SHP77 treated with DMSO at 0.1 percent for 48 hours (cell line): ENCODE data around the gene CDC14A.

ENCODE experiments used
- DNase-seq: peaks from one replicate; lab custom pipeline; 2025; lab: John Stamatoyannopoulos, UW

The CDC14A gene

GRCh38 chr1:100494393-100495084 is 142.2 kb downstream of the CDC14A start:
- DNase-seq: no peak

GRCh38 chr1:100496896-100497295 is 144.6 kb downstream of the CDC14A start:
- DNase-seq: no peak

DNA sequence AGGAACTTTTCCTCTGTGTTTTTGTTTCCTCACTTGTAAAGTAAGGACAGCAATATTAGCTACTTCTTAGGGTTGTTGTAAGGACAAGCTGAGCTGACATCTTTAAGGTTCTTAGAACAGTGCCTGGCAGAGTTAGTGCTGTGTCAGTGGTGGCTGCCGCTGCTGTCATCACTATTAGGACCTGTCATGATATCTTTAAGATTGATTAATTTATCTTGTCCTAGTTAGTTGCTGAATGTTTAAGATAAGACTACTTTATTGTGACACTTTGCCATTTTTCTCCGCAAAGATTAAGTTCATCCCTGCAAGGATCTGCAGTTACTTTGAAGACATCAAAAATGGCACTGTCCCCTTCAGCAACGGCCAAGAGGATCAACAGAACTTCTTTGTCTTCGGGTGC is 145.5 kb downstream of the CDC14A start:
- DNase-seq: no peak

DNA sequence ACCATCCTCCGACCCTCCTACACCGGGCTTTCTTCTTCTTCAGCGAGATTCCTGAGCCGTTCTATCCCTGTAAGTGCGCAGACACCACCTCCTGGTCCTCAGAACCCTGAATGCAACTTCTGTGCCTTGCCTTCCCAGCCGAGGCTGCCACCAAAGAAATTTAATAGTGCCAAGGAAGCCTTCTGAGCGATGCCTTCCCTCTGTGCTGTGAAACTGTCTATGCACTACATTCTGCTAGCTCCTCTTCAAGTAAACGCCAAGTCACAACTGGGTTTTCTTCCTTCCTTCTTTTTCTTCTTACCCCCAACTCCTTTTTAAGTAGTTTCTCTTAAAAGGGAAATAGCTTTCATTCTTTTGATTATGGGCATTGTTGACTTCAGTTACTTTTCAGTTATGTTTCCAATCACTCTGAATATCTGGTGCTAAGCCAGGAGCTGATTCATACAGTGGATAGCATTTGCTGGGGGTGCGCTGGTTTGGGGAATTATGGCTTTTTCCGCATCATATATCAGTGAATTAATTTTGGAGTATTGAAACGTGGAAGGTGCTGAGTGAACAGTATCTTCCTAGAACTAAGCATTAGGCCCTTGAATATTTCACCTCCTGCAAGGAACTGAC is 147.0 kb downstream of the CDC14A start:
- DNase-seq: no peak

GRCh38 chr1:100502052-100502792 is 149.9 kb downstream of the CDC14A start:
- DNase-seq: no peak

DNA sequence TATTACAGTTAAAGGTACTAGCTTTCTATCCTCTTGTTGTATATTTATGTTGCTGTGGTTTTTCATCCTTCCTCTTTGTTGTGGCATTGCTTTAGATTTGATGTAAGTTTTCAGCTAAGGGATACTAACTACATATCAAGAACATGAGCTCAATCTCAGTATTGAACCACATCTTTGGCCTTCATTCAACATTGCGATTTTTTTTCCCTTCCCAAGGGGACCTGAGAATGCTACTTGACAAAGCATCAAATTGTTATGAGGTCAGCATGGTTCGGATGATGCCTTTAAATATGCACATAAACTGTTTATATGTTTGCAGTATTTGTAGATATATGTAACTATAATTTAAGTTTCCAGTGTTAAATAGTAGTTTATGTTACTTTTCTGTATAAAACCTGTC is 153.9 kb downstream of the CDC14A start:
- no peak for DNase-seq

- no peak for DNase-seq
These were observed 158.1 kb downstream of the CDC14A start for GRCh38 chr1:100510451-100510850.

DNA sequence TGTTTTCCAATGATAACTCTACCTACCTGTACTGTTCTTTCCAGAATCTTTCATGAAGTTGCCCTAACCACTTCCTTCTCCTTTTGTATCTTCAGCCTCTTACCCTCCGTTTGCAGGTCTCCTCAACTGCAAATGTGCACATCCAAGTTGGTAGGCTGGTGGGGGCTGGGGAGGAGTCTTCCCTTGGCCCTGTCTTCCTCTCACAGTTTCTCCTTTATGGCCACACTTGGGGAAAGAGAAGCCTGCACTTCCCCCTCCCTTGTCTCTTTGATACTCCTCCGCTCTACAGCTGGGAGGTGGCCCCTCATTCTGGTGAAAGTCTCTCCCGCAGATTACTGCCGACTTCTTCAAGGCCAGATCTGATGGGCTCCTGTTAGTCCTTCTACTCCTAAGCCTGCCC is 158.8 kb downstream of the CDC14A start:
- no peak for DNase-seq

GRCh38 chr1:100511773-100512172 is 159.5 kb downstream of the CDC14A start:
- DNase-seq: no peak

- no peak for DNase-seq
These were observed 160.6 kb downstream of the CDC14A start for GRCh38 chr1:100512803-100513352.

- DNase-seq: no peak
These were observed 164.6 kb downstream of the CDC14A start for GRCh38 chr1:100516857-100517256.

- DNase-seq: no peak
These were observed 165.2 kb downstream of the CDC14A start for GRCh38 chr1:100517515-100517914.

GRCh38 chr1:100518023-100518422 is 165.7 kb downstream of the CDC14A start:
- no peak for DNase-seq

- no peak for DNase-seq
These were observed 170.8 kb downstream of the CDC14A start for GRCh38 chr1:100523038-100523652.

GRCh38 chr1:100524355-100524754 is 172.0 kb downstream of the CDC14A start:
- no peak for DNase-seq

DNA sequence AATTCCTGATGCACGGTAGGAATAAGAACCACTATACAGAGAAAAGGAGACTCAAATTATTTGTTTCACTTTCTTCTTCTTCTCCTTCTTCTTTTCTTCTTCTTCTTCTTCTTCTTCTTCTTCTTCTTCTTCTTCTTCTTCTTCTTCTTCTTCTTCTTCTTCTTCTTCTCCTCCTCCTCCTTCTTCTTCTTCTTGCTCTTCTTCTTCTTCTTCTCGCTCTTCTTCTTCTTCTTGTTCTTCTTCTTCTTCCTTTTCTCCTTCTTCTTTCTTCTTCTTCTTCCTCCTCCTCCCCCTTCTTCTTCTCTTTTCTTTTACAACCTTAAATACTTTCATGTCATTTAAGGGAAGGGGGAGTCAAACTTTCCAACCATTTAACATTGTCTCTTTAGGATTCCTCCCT is 174.6 kb downstream of the CDC14A start:
- DNase-seq: no peak

DNA sequence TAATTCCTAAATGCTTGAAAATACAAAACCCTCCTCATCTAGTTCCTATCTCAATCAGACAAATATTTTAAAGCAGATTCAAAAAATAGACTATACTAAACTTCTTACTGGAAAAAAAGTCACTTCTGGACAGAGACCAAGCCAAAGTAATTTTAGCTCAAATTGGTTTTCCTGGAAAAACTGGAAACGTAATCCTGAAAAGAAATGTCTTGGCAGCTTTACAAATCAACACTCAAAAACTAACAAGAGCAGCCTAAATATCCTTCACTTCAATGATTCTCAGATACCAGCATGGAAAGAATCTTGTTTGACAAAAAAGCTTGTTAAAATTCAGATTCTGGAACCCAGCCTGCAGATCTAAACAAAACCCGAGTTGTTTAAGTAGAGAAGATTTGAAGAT is 176.6 kb downstream of the CDC14A start:
- DNase-seq: no peak

GRCh38 chr1:100530141-100530540 is 177.8 kb downstream of the CDC14A start:
- DNase-seq: no peak

GRCh38 chr1:100530880-100531487 is 178.7 kb downstream of the CDC14A start:
- no peak for DNase-seq

- no peak for DNase-seq
These were observed 180.3 kb downstream of the CDC14A start for GRCh38 chr1:100532645-100533044.

DNA sequence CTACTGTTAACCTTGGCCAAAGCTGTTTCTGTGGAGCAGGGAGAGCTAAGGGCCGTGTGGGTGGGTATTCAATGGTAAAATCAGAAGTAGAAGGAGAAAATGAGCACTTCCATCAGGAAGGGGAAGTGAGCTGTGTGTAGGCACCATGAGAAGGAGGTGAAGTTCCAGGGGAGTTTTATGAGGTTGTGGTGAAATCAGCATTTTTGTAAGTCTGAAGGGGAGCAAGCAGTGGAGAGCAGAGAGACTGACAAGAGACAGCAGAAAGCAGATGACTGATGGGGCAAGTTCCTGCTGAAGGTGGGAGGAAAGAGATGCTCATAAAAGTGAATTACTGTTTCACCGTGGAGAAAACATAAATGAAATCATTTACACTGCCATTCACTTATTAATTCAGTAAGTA is 183.0 kb downstream of the CDC14A start:
- DNase-seq: no peak

DNA sequence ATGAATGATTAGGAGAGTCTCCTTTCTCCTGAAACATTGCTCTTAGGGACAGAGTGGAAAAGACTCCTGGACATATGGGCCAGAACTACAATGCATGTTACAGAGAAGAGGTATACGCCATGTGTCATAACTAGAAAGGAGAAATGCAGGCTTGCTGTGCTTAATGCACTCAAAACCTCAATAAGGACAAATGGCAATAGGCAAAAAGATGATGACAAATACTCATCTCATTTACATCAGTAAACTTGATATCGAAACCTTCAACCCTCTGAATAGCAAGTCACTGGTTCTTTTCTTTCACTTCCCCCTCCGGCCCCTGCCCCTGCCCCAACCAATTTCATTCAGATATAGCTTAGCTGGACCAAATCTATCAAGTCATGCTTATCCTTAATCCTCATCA is 183.7 kb downstream of the CDC14A start:
- DNase-seq: no peak
